HG03442 (cell line): ENCODE data around the gene CYTH4.

Experiments
- ATAC-seq: cut with Tn5 transposase; IDR thresholded peaks from one replicate; pipeline ENCODE4 v1.9.1; 2021; ENCODE audit warnings: mild to moderate bottlenecking, moderate library complexity; ENCODE audit not compliant: unreplicated experiment

CYTH4 gene

DNA sequence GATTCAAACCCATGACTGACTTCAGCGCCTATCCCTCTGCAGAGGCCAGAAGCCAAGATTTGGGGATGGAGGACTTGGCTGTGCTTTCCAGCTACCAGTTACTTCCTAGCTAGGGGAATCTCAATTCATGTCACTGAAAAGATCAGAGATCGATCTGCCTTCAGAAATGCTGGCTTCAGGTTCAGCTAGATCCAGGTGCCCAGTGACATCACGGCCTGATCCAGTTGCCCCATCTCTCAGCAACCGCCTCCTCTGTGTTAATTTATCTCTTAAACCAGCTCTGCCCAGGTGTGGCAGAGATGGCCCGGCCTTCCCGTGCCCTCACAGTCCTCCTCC, 24.2 kb downstream of the CYTH4 start:
- no peak for ATAC-seq

DNA sequence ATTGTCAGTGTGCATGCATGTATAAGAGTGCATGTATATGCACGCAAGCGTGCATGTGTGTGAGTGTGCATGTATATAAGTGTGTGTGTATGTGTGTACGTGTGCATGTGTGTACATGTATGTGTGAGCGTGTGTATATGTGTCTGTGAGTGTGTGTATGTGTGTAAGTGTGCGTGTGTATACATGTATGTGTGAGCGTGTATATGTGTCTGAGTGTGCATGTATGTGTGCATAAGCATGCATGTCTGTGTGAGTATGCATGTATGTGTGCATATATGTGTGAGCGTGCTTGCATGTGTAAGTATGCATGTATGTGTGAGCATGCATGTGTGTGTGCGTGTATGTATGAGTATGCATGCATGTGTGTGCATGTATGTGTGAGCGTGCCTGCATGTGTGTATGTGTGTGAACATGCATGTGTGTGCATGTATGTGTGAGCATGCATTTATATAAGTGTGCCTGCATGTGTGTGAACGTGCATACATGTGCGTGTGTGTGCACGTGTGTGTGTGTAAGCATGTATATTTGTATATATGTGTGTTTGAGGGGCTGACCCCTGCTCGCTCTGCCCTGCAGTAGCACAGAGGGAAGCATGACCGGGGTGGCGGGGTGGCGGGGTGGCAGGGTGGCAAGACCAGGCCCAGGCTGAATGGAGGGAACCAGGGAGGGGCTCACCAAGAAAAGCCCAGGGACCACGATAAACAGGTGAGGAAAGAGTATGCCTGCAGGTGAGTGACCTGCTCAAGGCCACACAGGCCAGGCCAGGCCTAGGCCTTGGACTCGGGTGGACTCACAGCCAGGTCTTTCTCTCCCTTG, 26.3 kb downstream of the CYTH4 start:
- ATAC-seq, result no peak

- no peak for ATAC-seq
Observed at GRCh38 chr22:37309211-37310074, 27.1 kb downstream of the CYTH4 start.

DNA sequence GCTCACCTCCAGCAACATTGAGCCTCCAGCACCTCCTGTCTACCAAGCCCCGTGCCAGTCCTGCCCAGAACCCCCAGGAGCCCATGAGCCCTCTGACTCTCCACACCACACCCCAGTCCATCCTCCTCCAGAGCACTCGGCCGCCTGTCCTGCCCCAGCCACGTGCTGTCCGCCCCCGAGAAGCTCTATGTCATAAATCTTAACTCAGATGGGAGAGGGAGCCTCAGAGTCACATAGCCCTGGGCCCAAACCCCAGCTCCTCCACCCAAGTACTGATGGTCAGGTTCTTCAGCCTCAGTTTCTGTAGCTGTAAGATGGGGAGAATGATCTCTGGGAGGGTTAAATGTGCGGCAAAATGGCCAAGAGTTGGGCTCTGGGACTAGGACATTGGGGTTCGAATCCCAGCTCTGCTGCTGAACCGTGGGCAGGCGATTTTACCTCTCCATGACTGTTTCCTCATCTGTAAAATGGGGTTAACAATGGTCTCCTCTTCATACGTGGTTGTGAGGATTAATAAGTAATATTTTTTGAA, 27.8 kb downstream of the CYTH4 start:
- ATAC-seq, result no peak

- ATAC-seq, result no peak
Observed at GRCh38 chr22:37310815-37311595, 28.7 kb downstream of the CYTH4 start.

- ATAC-seq, result no peak
Observed at GRCh38 chr22:37311761-37312312, 29.5 kb downstream of the CYTH4 start.

DNA sequence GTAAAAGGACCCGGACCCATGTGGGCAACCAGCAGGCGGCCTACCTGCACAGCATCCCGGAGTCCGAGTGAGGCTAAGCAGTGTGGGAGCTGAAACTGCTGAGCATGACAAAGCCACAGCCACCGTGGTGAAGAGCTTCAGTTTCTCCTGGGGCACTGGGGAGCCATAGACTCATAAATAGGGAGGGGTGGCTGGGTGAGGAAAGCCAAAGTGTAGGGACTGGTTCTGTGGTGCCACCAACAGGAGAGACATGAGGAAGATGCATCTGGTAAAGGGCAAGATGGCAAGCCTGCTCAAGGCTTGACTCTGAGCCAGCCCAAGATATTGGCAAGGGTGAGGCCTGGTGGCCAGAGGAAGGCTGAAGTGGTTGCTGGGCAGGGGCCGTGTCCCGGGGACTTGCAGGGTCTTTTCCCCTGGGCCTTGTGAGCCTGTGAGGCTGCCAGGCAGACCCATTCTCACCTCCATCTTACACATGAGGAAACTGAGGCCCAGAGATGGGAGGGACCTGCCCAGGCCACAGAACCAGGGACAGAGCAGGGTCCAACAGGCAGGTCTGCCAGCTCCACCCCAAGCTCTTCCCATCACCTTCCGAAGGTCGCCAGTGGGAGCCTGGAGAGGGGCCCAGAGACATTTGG, 30.4 kb downstream of the CYTH4 start:
- no peak for ATAC-seq

- no peak for ATAC-seq
Observed at GRCh38 chr22:37313376-37314314, 31.3 kb downstream of the CYTH4 start.

- ATAC-seq, result no peak
Observed at GRCh38 chr22:37314315-37315074, 32.2 kb downstream of the CYTH4 start.

GRCh38 chr22:37316405-37316804, 34.1 kb downstream of the CYTH4 start:
- no peak for ATAC-seq

- ATAC-seq, result no peak
Observed at GRCh38 chr22:37316875-37317371, 34.6 kb downstream of the CYTH4 start.

GRCh38 chr22:37317698-37318210, 35.4 kb downstream of the CYTH4 start:
- ATAC-seq, result no peak

DNA sequence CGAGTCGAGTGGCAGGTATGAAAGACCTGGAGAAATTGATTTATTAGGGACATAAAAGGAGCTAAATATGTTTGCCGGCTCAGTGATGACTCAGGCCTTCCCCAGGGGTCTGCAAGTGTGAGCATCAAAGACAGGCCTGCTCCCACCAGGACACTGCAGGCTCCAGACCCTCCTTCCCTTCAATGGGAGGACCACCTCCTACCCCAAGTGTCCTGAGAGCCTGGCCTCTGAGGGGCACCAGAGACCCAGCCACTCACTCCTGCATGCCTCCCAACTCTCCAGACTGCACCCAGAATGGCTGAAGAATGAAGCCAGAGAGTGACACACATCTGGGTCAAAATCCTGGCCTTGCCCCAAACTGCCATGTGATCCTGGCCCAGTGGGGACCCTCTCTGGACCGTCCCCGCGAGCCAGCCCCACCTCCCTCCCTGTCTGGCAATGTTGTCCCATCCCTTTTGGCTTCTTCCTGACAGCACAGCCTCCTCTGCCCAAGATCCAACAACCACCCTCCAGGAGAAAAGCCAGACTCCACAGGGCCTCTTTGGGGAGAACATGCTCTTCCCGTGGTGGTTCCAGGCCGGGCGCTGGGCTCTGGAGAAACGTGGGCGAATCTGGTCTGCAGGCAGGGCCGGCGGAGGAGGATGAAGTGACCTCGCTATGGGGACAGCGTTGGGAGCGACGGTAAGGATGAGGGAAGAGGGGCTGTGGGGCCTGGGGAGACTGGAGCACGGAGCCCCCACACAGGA, 36.2 kb downstream of the CYTH4 start:
- ATAC-seq, result no peak

DNA sequence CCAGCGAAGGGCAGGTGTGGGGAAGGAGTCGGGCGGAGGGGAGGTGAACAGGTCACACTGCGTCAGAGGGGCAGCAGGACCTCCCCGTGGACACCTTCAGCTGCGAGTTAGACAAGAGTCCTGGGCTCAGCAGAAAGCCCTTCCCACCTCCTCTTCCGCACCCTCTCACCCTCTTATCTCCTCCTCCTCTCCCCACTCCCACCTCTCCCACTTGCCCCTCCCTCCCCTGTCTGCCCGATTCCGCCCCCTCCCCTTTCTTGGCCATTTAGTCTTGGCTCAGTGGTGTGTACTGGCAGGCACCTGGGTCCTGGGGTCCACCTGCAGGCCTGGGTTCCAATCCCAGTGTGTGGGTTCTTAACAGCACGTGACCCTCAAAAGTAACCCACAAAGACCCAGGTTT, 37.2 kb downstream of the CYTH4 start:
- ATAC-seq, result no peak

DNA sequence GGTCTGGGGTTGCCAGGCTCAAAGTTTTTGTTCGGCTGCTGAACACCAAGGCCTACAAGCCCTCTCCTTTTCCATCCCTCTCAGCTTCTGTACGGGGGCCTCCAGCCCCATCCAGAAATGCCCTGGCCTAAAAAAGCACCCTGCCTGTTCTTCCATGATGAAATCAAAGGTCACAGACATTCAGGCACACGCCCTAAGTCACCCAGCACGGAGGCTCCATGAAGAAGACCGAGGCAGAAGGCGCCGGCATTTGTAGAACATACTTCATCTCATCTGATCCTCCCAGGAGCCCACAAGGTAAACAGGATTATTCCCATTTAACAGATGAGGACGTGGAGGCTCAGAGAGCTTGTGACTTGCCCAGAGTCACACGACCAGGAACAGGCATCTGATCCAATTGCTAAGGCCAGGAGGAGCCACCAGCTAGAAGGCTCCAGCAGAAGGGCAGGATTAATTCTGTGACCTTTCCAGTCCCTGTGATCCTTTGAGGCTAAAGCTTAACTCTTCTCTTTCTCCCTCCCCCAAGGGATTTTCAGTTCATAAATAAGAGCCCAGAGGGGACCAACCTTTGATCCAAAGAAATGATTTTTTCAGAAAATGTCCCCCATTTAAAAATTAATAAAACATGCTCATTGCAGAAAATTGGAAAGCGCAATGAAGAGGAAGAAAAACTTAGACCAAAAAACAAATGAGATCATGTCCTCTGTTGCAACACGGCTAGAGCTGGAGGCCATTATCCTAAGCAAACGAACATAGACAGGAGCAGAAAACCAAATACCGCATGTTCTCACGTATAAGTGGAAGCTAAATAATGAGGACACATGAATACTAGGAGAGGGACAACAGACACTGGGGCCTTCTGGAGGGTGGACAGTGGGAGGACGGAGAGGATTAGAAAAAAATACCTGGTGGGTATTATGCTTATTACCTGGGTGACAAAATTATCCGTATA, 38.7 kb downstream of the CYTH4 start:
- no peak for ATAC-seq

DNA sequence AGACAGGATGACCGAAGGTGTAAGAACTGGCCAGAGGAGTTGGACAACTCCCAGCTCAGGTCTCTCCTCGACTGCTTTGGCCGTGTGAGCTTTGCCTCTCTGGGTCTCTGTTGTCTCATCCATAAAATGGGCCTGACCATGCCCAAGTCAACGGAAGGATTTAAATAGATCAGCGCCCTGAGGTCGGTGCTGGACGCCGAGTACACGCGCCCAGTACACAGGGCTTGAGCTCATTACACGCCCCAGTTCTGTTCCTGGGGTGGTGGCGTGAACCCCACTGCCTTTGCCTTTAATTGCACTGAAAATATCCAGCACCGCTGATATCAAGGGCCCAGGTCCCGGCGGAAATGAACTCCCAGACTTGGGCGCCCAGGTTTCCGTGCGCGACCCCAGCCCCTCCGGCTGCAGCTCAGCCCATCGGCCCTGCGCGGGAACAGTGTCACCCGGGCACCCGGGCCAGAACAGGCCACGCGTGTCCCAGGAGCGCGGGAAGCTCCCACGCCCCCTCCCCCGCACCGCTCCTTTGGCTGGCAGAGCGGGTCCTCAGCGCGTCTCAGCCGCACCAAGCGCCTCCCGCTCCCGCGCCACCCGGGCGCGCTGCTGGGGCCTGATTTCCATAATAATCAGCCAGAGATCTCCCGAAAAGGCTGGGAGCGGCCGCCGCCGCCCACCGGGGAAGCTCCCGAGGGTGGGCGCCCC, 42.2 kb downstream of the CYTH4 start:
- no peak for ATAC-seq
